NOMO-1 treated with DMSO at 0.1 percent for 48 hours (cell line): ENCODE data around the gene RILPL2.
"Not testable (repeated sequence)": the region's sequence is repeated elsewhere in the genome, so short reads cannot be mapped to it uniquely, and the experiment has no call there.

Experiments
- DNase-seq: peaks from one replicate; lab custom pipeline; 2025; ENCODE audit not compliant: unreplicated experiment; lab: John Stamatoyannopoulos, UW

RILPL2 gene

DNA sequence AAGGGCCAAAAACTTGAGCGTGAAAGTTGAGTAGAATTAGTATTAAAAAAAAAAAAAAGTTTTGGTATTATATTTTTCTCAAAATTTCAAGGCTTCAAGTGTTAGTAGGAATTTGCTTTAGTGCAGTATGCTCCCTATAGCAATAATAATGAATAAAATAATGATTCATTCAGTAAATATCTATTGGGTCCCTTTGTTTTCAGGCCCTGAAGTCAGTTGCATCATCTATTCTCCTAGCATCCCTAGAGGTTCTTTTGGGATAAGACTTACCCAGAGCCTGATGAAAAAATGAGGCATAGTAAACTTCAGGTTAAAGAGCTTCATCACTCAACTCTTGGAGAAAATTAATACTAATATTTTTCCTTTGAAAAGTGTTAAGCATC, 51.5 kb downstream of the RILPL2 start:
- no peak for DNase-seq

DNA sequence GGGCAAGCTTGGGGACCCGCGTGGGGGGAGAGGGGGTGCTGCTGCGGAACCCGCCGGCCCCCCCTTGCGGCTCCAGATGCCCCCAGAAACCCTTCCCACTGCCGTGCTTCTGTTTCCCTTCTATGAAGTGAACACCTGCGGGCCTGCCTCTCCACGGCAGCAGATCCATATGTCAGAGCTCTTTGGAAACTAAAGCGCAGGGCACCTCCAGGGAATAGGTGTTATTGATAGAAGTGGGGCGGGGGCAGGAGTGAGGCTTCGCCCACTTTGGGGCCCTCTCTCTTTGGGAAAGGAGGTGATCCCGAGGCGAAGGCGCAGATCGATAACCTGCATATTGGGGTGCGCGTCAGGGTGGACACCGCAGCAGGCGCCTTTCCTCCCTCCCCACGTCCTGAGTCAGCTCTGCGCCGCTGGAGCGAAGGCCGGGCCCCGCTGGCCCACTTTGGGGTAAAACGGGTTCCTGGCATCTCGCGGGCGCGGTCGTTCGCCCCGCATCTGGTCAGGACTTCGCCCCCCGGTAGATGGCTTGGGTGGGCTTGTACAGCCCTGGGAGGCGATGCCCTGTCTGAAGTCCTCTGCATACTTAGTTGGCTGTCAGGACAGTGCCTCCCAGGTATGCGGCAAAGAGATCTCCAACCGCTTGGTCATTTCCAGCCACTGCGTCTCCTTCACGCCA, 52.0 kb downstream of the RILPL2 start:
- DNase-seq: no peak

DNA sequence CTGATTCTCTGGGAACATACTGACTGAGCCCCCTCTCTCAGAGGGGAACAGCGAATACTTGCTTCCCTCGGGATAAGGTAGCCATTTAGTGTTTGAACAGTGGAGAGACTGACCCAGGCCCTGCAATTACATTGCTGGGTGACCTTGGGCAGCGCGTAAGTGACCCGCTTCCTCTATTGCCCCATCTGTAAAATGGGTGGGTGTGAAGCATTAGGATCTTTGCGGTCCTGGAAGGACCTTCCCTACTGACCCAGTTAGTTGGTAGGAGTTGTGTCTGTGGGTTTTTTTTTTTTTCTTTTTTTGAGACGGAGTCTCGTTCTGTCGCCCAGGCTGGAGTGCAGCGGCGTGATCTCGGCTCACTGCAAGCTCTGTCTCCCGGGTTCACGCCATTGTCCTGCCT, 53.8 kb downstream of the RILPL2 start:
- no peak for DNase-seq

DNA sequence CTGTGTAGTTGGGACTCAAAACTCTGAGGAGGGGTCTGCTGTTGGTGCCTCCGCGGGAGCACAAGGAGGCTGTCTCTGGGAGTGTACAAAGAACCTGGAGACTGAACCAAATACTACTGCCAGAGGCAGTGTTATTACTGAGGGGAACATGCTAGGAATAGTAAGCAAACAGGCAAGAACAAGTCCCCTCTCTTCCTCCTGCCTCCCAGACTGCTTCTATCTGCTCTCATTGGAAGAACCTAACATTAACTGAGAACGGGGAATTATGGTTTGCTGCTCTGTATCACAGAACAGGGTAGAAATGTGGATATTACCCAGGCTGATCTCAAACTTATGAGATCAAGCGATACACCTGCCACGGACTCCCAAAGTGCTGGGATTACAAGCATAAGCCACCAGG, 57.1 kb downstream of the RILPL2 start:
- no peak for DNase-seq

DNA sequence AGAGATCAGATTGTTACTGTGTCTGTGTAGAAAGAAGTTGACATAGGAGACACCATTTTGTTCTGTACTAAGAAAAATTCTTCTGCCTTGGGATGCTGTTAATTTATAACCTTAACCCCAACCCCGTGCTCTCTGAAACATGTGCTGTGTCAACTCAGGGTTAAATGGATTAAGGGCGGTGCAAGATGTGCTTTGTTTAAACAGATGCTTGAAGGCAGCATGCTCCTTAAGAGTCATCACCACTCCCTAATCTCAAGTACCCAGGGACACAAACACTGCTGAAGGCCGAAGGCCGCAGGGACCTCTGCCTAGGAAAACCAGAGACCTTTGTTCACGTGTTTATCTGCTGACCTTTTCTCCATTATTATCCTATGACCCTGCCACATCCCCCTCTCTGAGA, 64.1 kb downstream of the RILPL2 start:
- DNase-seq: not testable (repeated sequence)

DNA sequence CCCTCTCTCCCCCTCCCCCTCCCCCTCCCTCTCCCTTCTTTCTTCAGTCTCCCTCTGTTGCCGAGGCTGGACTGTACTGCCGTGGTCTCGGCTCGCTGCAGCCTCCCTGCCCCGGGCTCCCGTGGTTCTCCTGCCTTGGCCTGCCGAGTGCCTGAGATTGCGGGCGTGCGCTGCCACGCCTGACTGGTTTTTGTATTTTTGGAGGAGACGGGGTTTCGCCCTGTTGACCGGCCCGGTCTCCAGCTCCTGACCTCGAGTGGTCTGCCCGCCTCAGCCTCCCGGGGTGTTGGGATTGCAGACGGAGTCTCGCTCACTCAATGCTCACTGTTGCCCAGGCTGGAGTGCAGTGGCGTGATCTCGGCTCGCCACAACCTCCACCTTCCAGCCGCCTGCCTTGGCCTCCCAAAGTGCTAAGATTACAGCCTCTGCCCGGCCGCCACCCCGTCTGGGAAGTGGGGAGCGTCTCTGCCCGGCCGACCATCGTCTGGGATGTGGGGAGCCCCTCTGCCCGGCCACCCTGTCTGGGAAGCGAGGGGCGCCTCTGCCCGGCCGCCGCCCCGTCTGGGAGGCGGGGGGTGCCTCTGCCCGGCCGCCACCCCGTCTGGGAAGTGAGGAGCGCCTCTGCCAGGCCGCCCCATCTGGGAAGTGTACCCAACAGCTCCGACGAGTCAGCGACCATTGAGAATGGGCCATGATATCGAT, 64.7 kb downstream of the RILPL2 start:
- DNase-seq: not testable (repeated sequence)

DNA sequence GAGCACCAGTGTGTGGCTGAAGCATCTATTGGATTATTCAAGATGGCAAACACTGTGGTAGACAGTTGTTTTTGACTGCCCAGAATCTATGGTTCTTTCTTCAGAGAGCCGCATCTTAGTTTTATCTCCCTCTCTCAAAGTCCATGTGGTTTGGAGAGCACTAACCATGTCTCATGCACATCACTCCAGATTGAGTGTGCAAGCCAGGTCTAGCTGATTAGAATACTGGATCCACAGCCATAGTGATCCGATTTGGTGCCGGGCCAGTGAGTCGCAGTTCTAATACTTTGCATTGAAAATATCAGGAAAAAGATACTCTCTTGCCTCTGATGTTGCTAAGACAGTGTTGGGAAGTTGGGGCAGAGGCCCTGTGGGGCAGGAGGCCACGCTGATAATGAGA, 67.3 kb downstream of the RILPL2 start:
- DNase-seq: no peak

DNA sequence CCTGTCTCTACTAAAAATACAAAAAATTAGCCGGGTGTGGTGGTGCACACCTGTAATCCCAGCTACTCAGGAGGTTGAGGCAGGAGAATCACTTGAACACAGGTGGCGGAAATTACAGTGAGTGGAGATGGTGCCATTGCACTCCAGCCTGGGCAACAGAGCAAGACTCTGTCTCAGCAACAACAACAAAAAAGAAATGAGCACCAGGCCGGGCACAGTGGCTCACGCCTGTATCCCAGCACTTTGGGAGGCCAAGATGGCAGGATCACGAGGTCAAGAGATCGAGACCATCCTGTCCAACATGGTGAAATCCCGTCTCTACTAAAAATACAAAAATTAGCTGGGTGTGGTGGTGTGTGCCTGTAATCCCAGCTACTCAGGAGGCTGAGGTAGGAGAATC, 68.1 kb downstream of the RILPL2 start:
- DNase-seq: not testable (repeated sequence)

DNA sequence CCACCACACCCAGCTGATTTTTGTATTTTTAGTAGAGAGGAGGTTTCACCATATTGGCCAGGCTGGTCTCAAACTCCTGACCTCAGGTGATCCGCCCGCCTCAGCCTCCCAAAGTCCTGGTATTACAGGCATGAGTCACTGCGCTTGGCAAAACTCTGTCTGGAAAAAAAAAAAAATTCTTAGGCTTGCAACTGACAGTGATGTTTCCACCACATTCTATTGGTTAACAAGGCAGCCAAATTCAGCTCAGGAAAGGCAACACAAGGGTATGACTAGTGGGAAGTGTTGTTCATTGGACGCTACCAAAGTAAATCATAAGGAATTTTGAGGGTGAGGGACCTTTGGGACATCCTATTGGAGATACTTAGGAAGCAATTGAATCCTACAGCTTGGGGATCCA, 69.0 kb downstream of the RILPL2 start:
- DNase-seq: no peak
